HepG2 (cell line): ENCODE results near the gene CACNA1I. TPM values are rescaled to one million over a fixed set of nuclear protein-coding genes. Genes with fewer than 3 reads are reported as not detected.

ENCODE experiments used
- ATF6 ChIP-seq: sonication (generic); formaldehyde crosslinking; conservative IDR thresholded peaks from 2 replicates; pipeline ENCODE4 v1.4.0; 2020; ENCODE audit warnings: missing genetic modification reagents
- CC2D1A ChIP-seq: sonication (generic); formaldehyde crosslinking; IDR thresholded peaks from 2 replicates; pipeline ENCODE4 v1.8.1; 2023; ENCODE audit warnings: mild to moderate bottlenecking, missing genetic modification reagents
- CREB1 ChIP-seq, 2 experiments: fragments of 450-650 bp in 1 of 2; IDR thresholded peaks; 2 replicates each; pipeline ENCODE4 v1.6.1; 2016 to 2017; ENCODE audit warnings: control low read depth in 1 of 2, mild to moderate bottlenecking in 1 of 2, missing compliant biosample characterization in 1 of 2, missing genetic modification characterization in 1 of 2
- HIVEP1 ChIP-seq: sonication (generic); formaldehyde crosslinking; IDR thresholded peaks from 2 replicates; pipeline ENCODE4 v1.4.0; 2020; ENCODE audit warnings: mild to moderate bottlenecking, missing genetic modification reagents
- KDM5B ChIP-seq: sonication (generic); formaldehyde crosslinking; IDR thresholded peaks from 2 replicates; pipeline ENCODE4 v1.4.0; 2020; ENCODE audit warnings: missing genetic modification reagents, mild to moderate bottlenecking, borderline replicate concordance
- POLR2AphosphoS2 ChIP-seq: IDR thresholded peaks from 2 replicates; pipeline ENCODE4 v1.6.1; 2011; ENCODE audit warnings: low read depth, low read length, improper control_type of control experiment
- SIN3B ChIP-seq: fragments of 150-350 bp; IDR thresholded peaks from 2 replicates; pipeline ENCODE4 v1.6.1; 2014; ENCODE audit warnings: low read length
- SMYD3 ChIP-seq: sonication (generic); formaldehyde crosslinking; IDR thresholded peaks from 2 replicates; pipeline ENCODE4 v1.8.1; 2023; ENCODE audit warnings: mild to moderate bottlenecking, missing genetic modification reagents
- SOX5 ChIP-seq: IDR thresholded peaks from 2 replicates; pipeline ENCODE4 v1.6.1; 2016; ENCODE audit warnings: borderline replicate concordance
- THAP7 ChIP-seq: sonication (generic); formaldehyde crosslinking; IDR thresholded peaks from 2 replicates; pipeline ENCODE4 v1.8.1; 2023; ENCODE audit warnings: mild to moderate bottlenecking, missing genetic modification reagents
- THRA ChIP-seq: sonication (generic); formaldehyde crosslinking; IDR thresholded peaks from 2 replicates; pipeline ENCODE4 v1.4.0; 2020; ENCODE audit warnings: missing genetic modification reagents, borderline replicate concordance
- ZC3H13 ChIP-seq: sonication (generic); formaldehyde crosslinking; IDR thresholded peaks from 2 replicates; pipeline ENCODE4 v1.8.1; 2023; ENCODE audit warnings: mild to moderate bottlenecking, missing genetic modification reagents, moderate library complexity
- ZNF234 ChIP-seq: sonication (generic); formaldehyde crosslinking; conservative IDR thresholded peaks from 2 replicates; pipeline ENCODE4 v1.5.1; 2020; ENCODE audit warnings: mild to moderate bottlenecking, missing genetic modification reagents
- ZNF34 ChIP-seq: sonication (generic); formaldehyde crosslinking; IDR thresholded peaks from 2 replicates; pipeline ENCODE4 v1.4.0; 2020; ENCODE audit warnings: mild to moderate bottlenecking, missing genetic modification reagents, borderline replicate concordance
- ZNF513 ChIP-seq: sonication (generic); formaldehyde crosslinking; conservative IDR thresholded peaks from 2 replicates; pipeline ENCODE4 v1.5.0; 2020; ENCODE audit warnings: missing genetic modification reagents
- ZNF570 ChIP-seq: sonication (generic); formaldehyde crosslinking; IDR thresholded peaks from 2 replicates; pipeline ENCODE4 v1.4.0; 2020; ENCODE audit warnings: mild to moderate bottlenecking, missing genetic modification reagents, borderline replicate concordance
- ZNF639 ChIP-seq: conservative IDR thresholded peaks from 2 replicates; pipeline ENCODE4 v1.6.1; 2018; ENCODE audit warnings: missing genetic modification reagents
- ZNF749 ChIP-seq: sonication (generic); formaldehyde crosslinking; IDR thresholded peaks from 2 replicates; pipeline ENCODE4 v1.8.0; 2022; ENCODE audit warnings: mild to moderate bottlenecking, missing genetic modification reagents, moderate library complexity, borderline replicate concordance
- polyA plus RNA-seq, 8 experiments: library from polyadenylated mRNA; depleted of rRNA in 3 of 8; stranded (reverse) in 7 of 8; unstranded in 1 of 8; fragments of >200 nt; fragmentation: Illumina TruSeq in 4 of 8; extraction: Trizol in 4 of 8; gene quantifications; 2 replicates each; pipeline versions ENCODE4 v1.2.1 to v1.2.3, GENCODE V29; 2011 to 2016; ENCODE audit warnings: low read depth in 4 of 8, missing spikeins in 1 of 8, mixed read lengths in 1 of 8; ENCODE audit not compliant: insufficient read depth in 1 of 8
- total RNA-seq, 5 experiments: library from RNA; depleted of rRNA; stranded (reverse); fragments of >200 nt; fragmentation: Illumina TruSeq; extraction: Trizol; gene quantifications; 2 replicates each; pipeline ENCODE4 v1.2.3, GENCODE V29; 2016; ENCODE audit warnings: low read depth in 1 of 5

The CACNA1I gene
- total and polyA plus RNA-seq, 2 of the 13 experiments (the other 11 are each of a cell fraction or from before 2014, with no cell fraction given): not detected

GRCh38 chr22:39545386-39546365, 24.9 kb upstream of the CACNA1I start (continued):
- TF ChIP-seq HIVEP1 (CRISPR knock-in tag) (no peak), ZNF234 (CRISPR knock-in tag) (no peak), THRA (CRISPR knock-in tag) (peak; percentile 87), POLR2AphosphoS2 (no peak), ZNF570 (CRISPR knock-in tag) (no peak), SOX5 (CRISPR knock-in tag) (peak; percentile 49; the same call in 1 of the 2 replicates), KDM5B (CRISPR knock-in tag) (peak; percentile 64; the same call in 1 of the 2 replicates), CC2D1A (CRISPR knock-in tag) (no peak), ZNF34 (no peak), ZNF639 (CRISPR knock-in tag) (peak; percentile 81; the same call in 1 of the 2 replicates), SIN3B (no peak), CREB1 (IDR thresholded peaks at IDR 0.05) (no peak), CREB1 (CRISPR knock-in tag; IDR thresholded peaks at IDR 0.05) (no peak), ZNF513 (CRISPR knock-in tag) (no peak), SMYD3 (CRISPR knock-in tag) (peak; percentile 78; the same call in 1 of the 2 replicates), THAP7 (0 out of 2 replicates have a peak, but pooled peaks have one; percentile 53), ZC3H13 (CRISPR knock-in tag) (peak; percentile 70; the same call in 1 of the 2 replicates), ATF6 (CRISPR knock-in tag) (peak; percentile 95; the same call in 1 of the 2 replicates), ZNF749 (peak; percentile 79; the same call in 1 of the 2 replicates)
